Measurements from ENCODE around the gene SHISA4.

SHISA4 gene

GRCh38 chr1:201941420-201942128 is 52.9 kb downstream of the SHISA4 start:
- FAIRE-seq (no peak), DNase-seq (ENCODE audit: insufficient read length) (no peak)
- no peak for TF ChIP-seq TAF1 (IDR thresholded peaks at IDR 0.05; ENCODE audit: borderline replicate concordance, low read depth, low read length)
- no peak for TF ChIP-seq POLR2A (IDR thresholded peaks at IDR 0.05; ENCODE audit: low read depth, low read length)
- TF ChIP-seq POLR2AphosphoS5 (IDR thresholded peaks at IDR 0.05; ENCODE audit: low read depth, low read length), result no peak

GRCh38 chr1:201942129-201942495 is 53.4 kb downstream of the SHISA4 start:
- FAIRE-seq, result no peak
- DNase-seq (ENCODE audit: insufficient read length), result no peak
- TF ChIP-seq POLR2AphosphoS5 (IDR thresholded peaks at IDR 0.05; ENCODE audit: low read depth, low read length) (no peak), POLR2A (IDR thresholded peaks at IDR 0.05; ENCODE audit: low read depth, low read length) (no peak), TAF1 (IDR thresholded peaks at IDR 0.05; ENCODE audit: borderline replicate concordance, low read depth, low read length) (no peak)

Measured in GM12892 (cell line).